ENCODE measurements around the gene TMEM17. TPM values are rescaled to one million over a fixed set of nuclear protein-coding genes. Genes with fewer than 3 reads are reported as not detected.

Gene TMEM17
- polyA plus RNA-seq, 1 experiment: 2.8 TPM

DNA sequence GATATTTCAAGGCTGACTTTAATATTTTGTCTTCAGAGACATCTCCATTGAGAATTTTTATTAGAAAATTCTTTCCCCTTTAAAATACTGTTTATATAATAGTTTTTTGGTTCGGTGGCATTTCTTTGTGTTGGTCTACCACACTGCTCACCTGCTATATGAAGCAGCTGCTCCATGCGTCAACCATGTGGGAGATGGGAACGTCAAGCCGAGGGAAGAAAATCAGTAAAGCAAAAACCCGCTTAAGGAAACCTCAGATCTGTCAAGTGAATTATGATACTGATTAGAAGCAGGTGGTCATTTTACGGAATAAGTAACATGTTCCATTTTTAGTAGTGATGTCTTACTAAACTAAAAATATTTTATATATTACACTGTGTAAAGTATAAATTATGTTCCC, 5.6 kb upstream of the TMEM17 start:
- CTCF ChIA-PET: interaction anchor here (0.7 kb wide), 1 partner anchor 54 kb away, joined by 3 read pairs; no protein-coding TSS in a partner anchor
- no peaks in the 10 kb centered on the region for H3K36me3 ChIP-seq (ENCODE audit: control insufficient read depth, insufficient read depth, low read length)
- no peak overlapping the region for H3K4me3 ChIP-seq (ENCODE audit: low read depth, low read length)
- H3K27me3 ChIP-seq (ENCODE audit: control insufficient read depth, insufficient read depth, low read length): no peaks in the 10 kb centered on the region
- TF ChIP-seq, protein P1, sequence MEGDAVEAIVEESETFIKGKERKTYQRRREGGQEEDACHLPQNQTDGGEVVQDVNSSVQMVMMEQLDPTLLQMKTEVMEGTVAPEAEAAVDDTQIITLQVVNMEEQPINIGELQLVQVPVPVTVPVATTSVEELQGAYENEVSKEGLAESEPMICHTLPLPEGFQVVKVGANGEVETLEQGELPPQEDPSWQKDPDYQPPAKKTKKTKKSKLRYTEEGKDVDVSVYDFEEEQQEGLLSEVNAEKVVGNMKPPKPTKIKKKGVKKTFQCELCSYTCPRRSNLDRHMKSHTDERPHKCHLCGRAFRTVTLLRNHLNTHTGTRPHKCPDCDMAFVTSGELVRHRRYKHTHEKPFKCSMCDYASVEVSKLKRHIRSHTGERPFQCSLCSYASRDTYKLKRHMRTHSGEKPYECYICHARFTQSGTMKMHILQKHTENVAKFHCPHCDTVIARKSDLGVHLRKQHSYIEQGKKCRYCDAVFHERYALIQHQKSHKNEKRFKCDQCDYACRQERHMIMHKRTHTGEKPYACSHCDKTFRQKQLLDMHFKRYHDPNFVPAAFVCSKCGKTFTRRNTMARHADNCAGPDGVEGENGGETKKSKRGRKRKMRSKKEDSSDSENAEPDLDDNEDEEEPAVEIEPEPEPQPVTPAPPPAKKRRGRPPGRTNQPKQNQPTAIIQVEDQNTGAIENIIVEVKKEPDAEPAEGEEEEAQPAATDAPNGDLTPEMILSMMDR (IDR thresholded peaks at IDR 0.05; ENCODE audit: insufficient read depth, low read depth, low read length): no peak
- no peak for DNase-seq (ENCODE audit: low read depth)
- POLR2A ChIA-PET: no interaction called here

- no peaks in the 10 kb centered on the region for H3K27me3 ChIP-seq (ENCODE audit: control insufficient read depth, insufficient read depth, low read length)
- POLR2A ChIA-PET: no interaction called here
- H3K36me3 ChIP-seq (ENCODE audit: control insufficient read depth, insufficient read depth, low read length): no peaks in the 10 kb centered on the region
- no peak for DNase-seq (ENCODE audit: low read depth)
- TF ChIP-seq, protein P1 (IDR thresholded peaks at IDR 0.05; ENCODE audit: insufficient read depth, low read depth, low read length): no peak
- H3K4me3 ChIP-seq (ENCODE audit: low read depth, low read length): peak overlapping the region; percentile 63
- CTCF ChIA-PET: interaction anchor here (0.9 to 2.3 kb wide), 8 partner anchors 15 to 206 kb away, joined by 3 to 11 read pairs (median 4); partner anchors contain the start of gene EHBP1
Measured at GRCh38 chr2:62506421-62506750, 391 bp upstream of the TMEM17 start.

DNA sequence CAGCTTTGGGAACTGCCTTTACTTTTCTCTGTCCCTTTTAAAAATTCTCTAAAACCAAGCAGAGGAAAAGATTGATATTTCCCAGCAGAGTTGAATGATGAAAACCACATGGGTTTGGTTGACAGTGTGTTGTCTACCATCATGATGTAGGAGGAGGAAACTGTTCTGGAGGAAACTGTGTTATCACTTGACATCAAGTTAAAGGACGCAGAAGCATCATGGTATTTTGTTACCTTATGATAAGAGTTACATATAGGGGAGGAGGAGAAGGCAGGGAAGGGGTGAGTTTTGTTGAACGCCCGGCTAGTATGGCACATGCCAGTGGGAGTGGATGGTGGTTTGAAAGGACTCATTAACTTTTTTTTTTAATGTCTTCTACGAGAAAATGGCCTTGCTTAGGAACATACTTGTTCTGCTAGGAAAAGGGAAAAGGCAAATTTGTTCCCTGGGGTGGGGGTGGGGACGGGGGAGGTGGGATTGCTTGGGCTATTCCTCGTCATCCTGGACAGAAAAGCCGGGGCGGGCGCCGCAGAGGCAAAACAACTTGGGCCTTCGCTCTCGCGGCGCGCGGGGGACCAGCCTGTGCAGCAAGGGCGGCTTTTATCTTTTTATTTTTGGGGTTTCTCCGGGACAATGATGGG, 766 bp downstream of the TMEM17 start:
- ChIA-PET POLR2A (interaction anchor here (0.7 kb wide), 1 partner anchor 46 kb away, joined by 3 read pairs; no protein-coding TSS in a partner anchor), CTCF (interaction anchor here (0.9 to 2.3 kb wide), 6 partner anchors 16 to 93 kb away, joined by 3 to 11 read pairs (median 4); no protein-coding TSS in a partner anchor)
- no peak for DNase-seq (ENCODE audit: low read depth)

DNA sequence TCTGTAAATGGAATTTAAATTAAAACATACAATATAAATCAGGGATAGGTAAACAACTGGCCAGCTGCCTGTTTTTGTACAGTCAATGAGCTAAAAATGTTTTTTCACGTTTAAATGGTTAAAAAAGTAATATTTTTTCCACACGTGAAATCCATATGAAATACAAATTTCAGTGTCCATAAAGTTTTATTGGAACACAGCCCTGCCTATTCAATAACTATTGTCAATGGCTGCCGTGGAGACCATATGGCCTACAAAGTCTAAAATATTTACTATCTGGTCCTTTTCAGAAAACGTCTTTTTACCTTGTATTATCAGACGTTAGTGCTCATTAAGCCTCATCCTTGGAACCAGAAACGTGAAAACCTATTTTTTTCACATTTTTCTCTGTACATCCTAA, 1.3 kb downstream of the TMEM17 start:
- POLR2A ChIA-PET: interaction anchor here (0.7 kb wide), 1 partner anchor 120 kb away, joined by 3 read pairs; no protein-coding TSS in a partner anchor
- no peaks in the 10 kb centered on the region for H3K27me3 ChIP-seq (ENCODE audit: control insufficient read depth, insufficient read depth, low read length)
- no peaks in the 10 kb centered on the region for H3K36me3 ChIP-seq (ENCODE audit: control insufficient read depth, insufficient read depth, low read length)
- no peak for DNase-seq (ENCODE audit: low read depth)
- CTCF ChIA-PET: interaction anchor here (2.3 kb wide), 1 partner anchor 71 kb away, joined by 6 read pairs; no protein-coding TSS in a partner anchor
- TF ChIP-seq, protein P1 (IDR thresholded peaks at IDR 0.05; ENCODE audit: insufficient read depth, low read depth, low read length): no peak
- no peak overlapping the region for H3K4me3 ChIP-seq (ENCODE audit: low read depth, low read length)

More for the DNA sequence above, 766 bp downstream of the TMEM17 start:
- no peaks in the 10 kb centered on the region for H3K36me3 ChIP-seq (ENCODE audit: control insufficient read depth, insufficient read depth, low read length)
- no peaks in the 10 kb centered on the region for H3K27me3 ChIP-seq (ENCODE audit: control insufficient read depth, insufficient read depth, low read length)
- H3K4me3 ChIP-seq (ENCODE audit: low read depth, low read length): peak overlapping the region; percentile 63
- TF ChIP-seq, protein P1 (IDR thresholded peaks at IDR 0.05; ENCODE audit: insufficient read depth, low read depth, low read length): no peak

DNA sequence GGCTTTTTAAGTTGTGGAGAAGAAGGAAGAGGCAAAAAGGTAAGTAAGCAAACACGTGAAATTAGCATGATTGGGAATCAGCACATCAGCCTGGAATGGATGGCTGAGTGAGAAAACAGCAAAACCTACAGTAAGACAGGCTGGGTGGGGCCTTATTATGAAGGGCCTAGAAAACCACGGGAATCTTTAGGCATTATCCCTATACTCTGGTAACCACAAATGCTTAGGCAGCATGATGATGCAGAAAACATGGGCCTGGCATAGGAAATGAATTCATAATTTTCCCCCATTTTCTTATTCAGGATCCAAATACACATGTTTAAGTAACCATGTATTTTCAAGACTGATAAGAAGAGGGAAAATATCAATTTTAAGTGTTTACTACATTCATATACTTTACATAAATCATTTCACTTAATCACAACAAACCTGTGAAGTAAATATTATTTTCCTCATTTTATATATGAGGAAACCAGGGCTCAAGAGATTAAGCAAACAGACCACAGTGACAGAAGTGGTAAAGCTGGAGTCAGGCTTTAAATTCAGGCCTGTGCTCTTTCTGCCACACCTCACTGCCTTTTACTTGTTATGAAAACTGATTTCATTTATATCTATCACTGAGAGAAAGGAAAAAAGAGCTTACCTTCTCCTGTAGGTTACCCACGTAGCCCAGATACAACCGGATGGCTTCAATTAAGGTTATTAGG, 4.0 kb downstream of the TMEM17 start:
- TF ChIP-seq, protein P1 (IDR thresholded peaks at IDR 0.05; ENCODE audit: insufficient read depth, low read depth, low read length): no peak
- Histone ChIP-seq H3K4me3 (ENCODE audit: low read depth, low read length) (no peak overlapping the region), H3K27me3 (ENCODE audit: control insufficient read depth, insufficient read depth, low read length) (no peaks in the 10 kb centered on the region), H3K36me3 (ENCODE audit: control insufficient read depth, insufficient read depth, low read length) (no peaks in the 10 kb centered on the region)
- CTCF ChIA-PET: no interaction called here
- no peak for DNase-seq (ENCODE audit: low read depth)
- POLR2A ChIA-PET: no interaction called here

Data from BJ (cell line).